ENCODE results near the gene GALNT3.

DNA sequence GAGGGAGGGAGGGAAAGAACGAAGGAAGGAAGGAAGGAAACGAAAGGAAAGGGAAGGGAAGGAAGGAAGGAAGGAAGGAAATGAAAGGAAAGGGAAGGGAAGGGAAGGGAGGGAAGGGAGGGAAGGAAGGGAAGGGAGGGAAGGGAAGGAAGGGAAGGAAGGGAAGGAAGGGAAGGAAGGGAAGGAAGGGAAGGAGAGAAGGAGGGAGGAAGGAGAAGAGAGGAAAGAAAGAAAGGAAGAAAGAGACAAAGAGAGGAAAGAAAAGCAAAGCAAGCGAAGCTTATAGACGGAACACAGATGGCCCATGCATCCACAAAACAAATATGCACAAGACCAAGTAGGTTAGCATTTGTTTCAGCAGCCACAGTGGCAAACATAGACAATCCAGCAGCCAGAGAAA, 20.4 kb upstream of the GALNT3 start:
- TF ChIP-seq EP300 (IDR thresholded peaks at IDR 0.05; ENCODE audit: borderline replicate concordance) (no peak), TCF12 (IDR thresholded peaks at IDR 0.05; ENCODE audit: low read depth) (no peak), TAF1 (IDR thresholded peaks at IDR 0.05; ENCODE audit: low read depth) (no peak), FOXM1 (IDR thresholded peaks at IDR 0.05; ENCODE audit: borderline replicate concordance, low read depth) (no peak), NFIC (IDR thresholded peaks at IDR 0.05) (no peak), CREB1 (IDR thresholded peaks at IDR 0.05; ENCODE audit: low read depth) (no peak), RAD21 (IDR thresholded peaks at IDR 0.05; ENCODE audit: low read depth) (no peak), CEBPB (IDR thresholded peaks at IDR 0.05) (no peak)
- TF ChIP-seq, protein P1, sequence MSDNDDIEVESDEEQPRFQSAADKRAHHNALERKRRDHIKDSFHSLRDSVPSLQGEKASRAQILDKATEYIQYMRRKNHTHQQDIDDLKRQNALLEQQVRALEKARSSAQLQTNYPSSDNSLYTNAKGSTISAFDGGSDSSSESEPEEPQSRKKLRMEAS (IDR thresholded peaks at IDR 0.05): no peak
- TF ChIP-seq, protein P2, sequence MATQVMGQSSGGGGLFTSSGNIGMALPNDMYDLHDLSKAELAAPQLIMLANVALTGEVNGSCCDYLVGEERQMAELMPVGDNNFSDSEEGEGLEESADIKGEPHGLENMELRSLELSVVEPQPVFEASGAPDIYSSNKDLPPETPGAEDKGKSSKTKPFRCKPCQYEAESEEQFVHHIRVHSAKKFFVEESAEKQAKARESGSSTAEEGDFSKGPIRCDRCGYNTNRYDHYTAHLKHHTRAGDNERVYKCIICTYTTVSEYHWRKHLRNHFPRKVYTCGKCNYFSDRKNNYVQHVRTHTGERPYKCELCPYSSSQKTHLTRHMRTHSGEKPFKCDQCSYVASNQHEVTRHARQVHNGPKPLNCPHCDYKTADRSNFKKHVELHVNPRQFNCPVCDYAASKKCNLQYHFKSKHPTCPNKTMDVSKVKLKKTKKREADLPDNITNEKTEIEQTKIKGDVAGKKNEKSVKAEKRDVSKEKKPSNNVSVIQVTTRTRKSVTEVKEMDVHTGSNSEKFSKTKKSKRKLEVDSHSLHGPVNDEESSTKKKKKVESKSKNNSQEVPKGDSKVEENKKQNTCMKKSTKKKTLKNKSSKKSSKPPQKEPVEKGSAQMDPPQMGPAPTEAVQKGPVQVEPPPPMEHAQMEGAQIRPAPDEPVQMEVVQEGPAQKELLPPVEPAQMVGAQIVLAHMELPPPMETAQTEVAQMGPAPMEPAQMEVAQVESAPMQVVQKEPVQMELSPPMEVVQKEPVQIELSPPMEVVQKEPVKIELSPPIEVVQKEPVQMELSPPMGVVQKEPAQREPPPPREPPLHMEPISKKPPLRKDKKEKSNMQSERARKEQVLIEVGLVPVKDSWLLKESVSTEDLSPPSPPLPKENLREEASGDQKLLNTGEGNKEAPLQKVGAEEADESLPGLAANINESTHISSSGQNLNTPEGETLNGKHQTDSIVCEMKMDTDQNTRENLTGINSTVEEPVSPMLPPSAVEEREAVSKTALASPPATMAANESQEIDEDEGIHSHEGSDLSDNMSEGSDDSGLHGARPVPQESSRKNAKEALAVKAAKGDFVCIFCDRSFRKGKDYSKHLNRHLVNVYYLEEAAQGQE (IDR thresholded peaks at IDR 0.05; ENCODE audit: low read depth): no peak

Data from Ishikawa (cell line).